Subcutaneous abdominal adipose tissue (tissue), 5 donors: ENCODE measurements around the gene RDH16.
"Not testable (repeated sequence)": the region's sequence is repeated elsewhere in the genome, so short reads cannot be mapped to it uniquely, and the experiment has no call there.

Experiments
- H3K27ac ChIP-seq: one replicate; pipeline ENCODE4 v1.7.0; 2013; ENCODE audit warnings: low read depth, mild to moderate bottlenecking, inconsistent platforms, low read length, moderate library complexity
- H3K27me3 ChIP-seq, 5 donors: one replicate each; pipeline ENCODE4 v1.7.0; 2013; ENCODE audit warnings: low read length in 5 of 5, inconsistent platforms in 1 of 5; ENCODE audit not compliant: control insufficient read depth in 5 of 5, insufficient read depth in 4 of 5
- H3K36me3 ChIP-seq, 5 donors: one replicate each; pipeline ENCODE4 v1.7.0; 2013; ENCODE audit warnings: low read length in 5 of 5; ENCODE audit not compliant: control insufficient read depth in 5 of 5, insufficient read depth in 5 of 5
- H3K4me1 ChIP-seq, 5 donors: one replicate each; pipeline ENCODE4 v1.7.0; 2013; ENCODE audit warnings: low read length in 5 of 5, mild to moderate bottlenecking in 3 of 5, moderate library complexity in 1 of 5; ENCODE audit not compliant: control insufficient read depth in 5 of 5, insufficient read depth in 5 of 5
- H3K4me3 ChIP-seq, 5 donors: one replicate each; pipeline ENCODE4 v1.7.0; 2013; ENCODE audit warnings: low read length in 5 of 5, low read depth in 1 of 5
- H3K9ac ChIP-seq, 5 donors: one replicate each; pipeline ENCODE4 v1.7.0; 2013; ENCODE audit warnings: low read length in 5 of 5, mild to moderate bottlenecking in 4 of 5, moderate library complexity in 3 of 5
- H3K9me3 ChIP-seq, 5 donors: one replicate each; pipeline ENCODE4 v1.7.0; 2013; ENCODE audit warnings: low read length in 5 of 5; ENCODE audit not compliant: control insufficient read depth in 5 of 5
- donor health status: healthy.
- donor health status: healthy.
- donor health status: healthy.
- donor health status: healthy.
- donor health status: healthy.

The RDH16 gene

GRCh38 chr12:56941299-56942017 is 15.9 kb downstream of the RDH16 start:
- no peaks in the 10 kb centered on the region for H3K27me3 ChIP-seq
- no peaks in the 10 kb centered on the region for H3K9me3 ChIP-seq
- H3K9ac ChIP-seq, result no peak overlapping the region
- no peak overlapping the region for H3K27ac ChIP-seq
- H3K36me3 ChIP-seq, result no peaks in the 10 kb centered on the region
- peaks cover 0 to 12% (median 8%) of the 10 kb centered on the region in 5 donors for H3K4me1 ChIP-seq
- H3K4me3 ChIP-seq, result no peak overlapping the region

GRCh38 chr12:56940942-56941298 is 16.5 kb downstream of the RDH16 start:
- H3K9ac ChIP-seq, H3K36me3 ChIP-seq, H3K4me3 ChIP-seq, H3K27ac ChIP-seq, H3K9me3 ChIP-seq, H3K27me3 ChIP-seq: not testable (repeated sequence)
- H3K4me1 ChIP-seq, result peaks cover 0 to 12% (median 8%) of the 10 kb centered on the region in 5 donors

GRCh38 chr12:56935752-56936151 is 21.7 kb downstream of the RDH16 start:
- no peaks in the 10 kb centered on the region for H3K9me3 ChIP-seq
- no peaks in the 10 kb centered on the region for H3K36me3 ChIP-seq
- no peaks in the 10 kb centered on the region for H3K27me3 ChIP-seq
- H3K4me1 ChIP-seq, result peaks cover 0 to 16% (median 5%) of the 10 kb centered on the region in 5 donors
- H3K9ac ChIP-seq, result no peak overlapping the region
- H3K4me3 ChIP-seq, result no peak overlapping the region
- H3K27ac ChIP-seq, result no peak overlapping the region

- no peak overlapping the region for H3K27ac ChIP-seq
- no peaks in the 10 kb centered on the region for H3K36me3 ChIP-seq
- no peak overlapping the region for H3K9ac ChIP-seq
Observed at GRCh38 chr12:56935157-56935556, 22.3 kb downstream of the RDH16 start.

GRCh38 chr12:56933826-56934625 is 23.4 kb downstream of the RDH16 start, which contains the start of gene SDR9C7:
TSS of gene SDR9C7 (minus strand) at chr12:56934408. CDS start at chr12:56934261, 147 bp downstream.
- H3K4me1 ChIP-seq, result peaks cover 0 to 16% (median 5%) of the 10 kb centered on the region in 5 donors
- no peaks in the 10 kb centered on the region for H3K36me3 ChIP-seq
- no peaks in the 10 kb centered on the region for H3K27me3 ChIP-seq
- no peak within 1 kb of the TSS for H3K4me3 ChIP-seq
- H3K9me3 ChIP-seq, result no peaks in the 10 kb centered on the region
- H3K27ac ChIP-seq, result no peak within 1 kb of the TSS
- no peak within 1 kb of the TSS for H3K9ac ChIP-seq

More at GRCh38 chr12:56935157-56935556, 22.3 kb downstream of the RDH16 start:
- H3K4me1 ChIP-seq, result peaks cover 0 to 16% (median 5%) of the 10 kb centered on the region in 5 donors
- H3K27me3 ChIP-seq, result no peaks in the 10 kb centered on the region
- no peaks in the 10 kb centered on the region for H3K9me3 ChIP-seq
- H3K4me3 ChIP-seq, result no peak overlapping the region

- H3K9ac ChIP-seq, result no peak overlapping the region
- H3K36me3 ChIP-seq, result no peaks in the 10 kb centered on the region
- H3K4me1 ChIP-seq, result peaks cover 0 to 16% (median 5%) of the 10 kb centered on the region in 5 donors
- H3K4me3 ChIP-seq, result no peak overlapping the region
- H3K27ac ChIP-seq, result no peak overlapping the region
- no peaks in the 10 kb centered on the region for H3K9me3 ChIP-seq
- no peaks in the 10 kb centered on the region for H3K27me3 ChIP-seq
Observed at GRCh38 chr12:56932867-56933266, 24.5 kb downstream of the RDH16 start.

GRCh38 chr12:56932146-56932545 is 25.3 kb downstream of the RDH16 start:
- Histone ChIP-seq H3K27ac (no peak overlapping the region), H3K4me3 (no peak overlapping the region), H3K27me3 (no peaks in the 10 kb centered on the region), H3K9me3 (no peaks in the 10 kb centered on the region), H3K4me1 (peaks cover 0 to 16% (median 5%) of the 10 kb centered on the region in 5 donors), H3K36me3 (no peaks in the 10 kb centered on the region), H3K9ac (no peak overlapping the region)

GRCh38 chr12:56931474-56931978 is 25.9 kb downstream of the RDH16 start:
- peak overlapping the region in 1 of 5 donors; percentile 2 for H3K4me3 ChIP-seq
- H3K27me3 ChIP-seq, result no peaks in the 10 kb centered on the region
- H3K4me1 ChIP-seq, result peaks cover 0 to 16% (median 5%) of the 10 kb centered on the region in 5 donors
- H3K27ac ChIP-seq, result no peak overlapping the region
- no peaks in the 10 kb centered on the region for H3K9me3 ChIP-seq
- H3K9ac ChIP-seq, result no peak overlapping the region
- no peaks in the 10 kb centered on the region for H3K36me3 ChIP-seq

GRCh38 chr12:56930241-56930640 is 27.2 kb downstream of the RDH16 start:
- H3K27me3 ChIP-seq, result no peaks in the 10 kb centered on the region
- peaks cover 0 to 16% (median 5%) of the 10 kb centered on the region in 5 donors for H3K4me1 ChIP-seq
- no peaks in the 10 kb centered on the region for H3K9me3 ChIP-seq
- H3K9ac ChIP-seq, result no peak overlapping the region
- no peak overlapping the region for H3K4me3 ChIP-seq
- H3K36me3 ChIP-seq, result no peaks in the 10 kb centered on the region
- H3K27ac ChIP-seq, result no peak overlapping the region

GRCh38 chr12:56929780-56930179 is 27.6 kb downstream of the RDH16 start:
- Histone ChIP-seq H3K4me3 (no peak overlapping the region), H3K9me3 (no peaks in the 10 kb centered on the region), H3K36me3 (no peaks in the 10 kb centered on the region), H3K9ac (no peak overlapping the region), H3K4me1 (peaks cover 0 to 16% (median 5%) of the 10 kb centered on the region in 5 donors), H3K27ac (no peak overlapping the region), H3K27me3 (no peaks in the 10 kb centered on the region)
